Uterus (tissue), 4 donors: ENCODE results near the gene ARHGEF19. TPM values are rescaled to one million over a fixed set of nuclear protein-coding genes. Genes with fewer than 3 reads are reported as not detected.

Source experiments
- DNase-seq, 2 donors: peaks; one replicate each; pipeline ENCODE4 v3.0.0-alpha.2; 2019 to 2020
- H3K27ac ChIP-seq, 2 donors: fragments of 200-600 bp; sonication (generic); 1 replicate in 1 of 2; 2 replicates in 1 of 2; pipeline ENCODE4 v1.5.1; 2016 to 2018
- H3K27me3 ChIP-seq, 2 donors: fragments of 200-600 bp; sonication (generic); one replicate each; pipeline ENCODE4 v1.5.1; 2018 to 2019; ENCODE audit warnings: control low read depth in 1 of 2
- H3K36me3 ChIP-seq, 2 donors: fragments of 200-600 bp; sonication (generic); one replicate each; pipeline ENCODE4 v1.5.1; 2019; ENCODE audit warnings: control low read depth in 1 of 2
- H3K4me1 ChIP-seq, 2 donors: fragments of 200-600 bp; sonication (generic); one replicate each; pipeline ENCODE4 v1.5.1; 2018 to 2019; ENCODE audit warnings: control low read depth in 1 of 2
- H3K4me3 ChIP-seq, 2 donors: fragments of 200-600 bp; sonication (generic); 1 replicate in 1 of 2; 2 replicates in 1 of 2; pipeline ENCODE4 v1.5.1; 2018 to 2019; ENCODE audit warnings: mild to moderate bottlenecking in 1 of 2
- H3K9me3 ChIP-seq, 2 donors: fragments of 200-600 bp; sonication (generic); one replicate each; pipeline ENCODE4 v1.5.1; 2019; ENCODE audit warnings: control low read depth in 1 of 2
- CTCF ChIP-seq, 4 experiments: fragments of 200-600 bp in 2 of 4; fragments of 450-650 bp in 2 of 4; sonication (generic) in 2 of 4; IDR thresholded peaks; one replicate each; pipeline ENCODE4 v1.5.1; 2016 to 2019; ENCODE audit warnings: antibody characterized with exemption in 4 of 4, mild to moderate bottlenecking in 2 of 4, moderate library complexity in 1 of 4
- POLR2A ChIP-seq, 2 donors: fragments of 450-650 bp; IDR thresholded peaks; one replicate each; pipeline ENCODE4 v1.6.1; 2016; ENCODE audit warnings: antibody characterized with exemption in 2 of 2, mild to moderate bottlenecking in 1 of 2, moderate library complexity in 1 of 2
- intact Hi-C: fragments of 100-400 bp; cut with DNase I; formaldehyde crosslinking; loops from one replicate; pipeline ENCODE4 v1.15.1; 2023; ENCODE audit warnings: low total_unique reads
- small RNA-seq: library from RNA; depleted of rRNA; stranded (forward); fragments of <200 nt; gene quantifications from one replicate; pipeline ENCODE3, GENCODE V24; 2016
- total RNA-seq, 4 donors: library from RNA; depleted of rRNA in 3 of 4; stranded (reverse); fragments of >200 nt in 3 of 4; gene quantifications; one replicate each; pipeline versions ENCODE4 v1.1.0 to v1.2.4, GENCODE V29; 2014 to 2023
- donor health status: DM: yes; HTN: yes; CAD: no.

The ARHGEF19 gene
- total RNA-seq, 4 donors from 2014 or later: 3.6 to 26.8 (median 12.2) TPM

GRCh38 chr1:16148329-16149092, 63.9 kb downstream of the ARHGEF19 start:
- no peaks in the 10 kb centered on the region for H3K27me3 ChIP-seq
- no peak overlapping the region for H3K4me3 ChIP-seq
- no peak overlapping the region for H3K27ac ChIP-seq
- no peaks in the 10 kb centered on the region for H3K36me3 ChIP-seq
- intact Hi-C loops: no loop called here
- no peaks in the 10 kb centered on the region for H3K9me3 ChIP-seq
- no peak for TF ChIP-seq POLR2A (IDR thresholded peaks at IDR 0.05)
- no peak for TF ChIP-seq CTCF (IDR thresholded peaks at IDR 0.05)
- peaks cover 0 to 30% of the 10 kb centered on the region in 2 donors for H3K4me1 ChIP-seq
- no peak for DNase-seq

Small RNA genes within 50 kb of the gene (small RNA-seq; reads per million reads assigned to genes)
- gene MT1XP1: not detected

Other genes with a start within 250 kb of the ARHGEF19 start
- gene ZBTB17, start 236.6 kb downstream of the ARHGEF19 start, total RNA-seq: 100 to 1,000 TPM in 1 of 4 donors, 10 to 100 TPM in 3; 21.3 to 120 (median 70.0) TPM
- gene SRARP, start 208.4 kb downstream of the ARHGEF19 start, total RNA-seq: not detected
- 100 to 1,000 TPM in 1 of 4 donors, 10 to 100 TPM in 2, 1 to 10 TPM in 1; 8.7 to 283 (median 22.6) TPM for gene HSPB7, start 194.6 kb downstream of the ARHGEF19 start, total RNA-seq
- 1 to 10 TPM in 1 of 4 donors, not detected in 3; 2.9 TPM for gene CLCNKA, start 190.6 kb downstream of the ARHGEF19 start, total RNA-seq
- gene CLCNKB, start 168.9 kb downstream of the ARHGEF19 start, total RNA-seq: 1 to 10 TPM in 2 of 4 donors, under 1 TPM in 1, not detected in 1; 0.41 to 1.9 (median 1.2) TPM
- under 1 TPM in 2 of 4 donors, not detected in 2; 0.28 to 0.85 TPM for gene FAM131C, start 139.0 kb downstream of the ARHGEF19 start, total RNA-seq
- 10 to 100 TPM in 2 of 4 donors, 1 to 10 TPM in 2; 2.4 to 32.9 (median 16.3) TPM for gene EPHA2, start 56.6 kb downstream of the ARHGEF19 start, total RNA-seq
- gene CPLANE2, start 24.5 kb upstream of the ARHGEF19 start, total RNA-seq: 1 to 10 TPM; 5.1 to 7.4 (median 5.5) TPM
- gene FBXO42, start 139.8 kb upstream of the ARHGEF19 start, total RNA-seq: 10 to 100 TPM; 21.0 to 30.3 (median 23.0) TPM
- gene SZRD1, start 154.6 kb upstream of the ARHGEF19 start, total RNA-seq: 100 to 1,000 TPM in 1 of 4 donors, 10 to 100 TPM in 3; 24.4 to 126 (median 47.2) TPM
- under 1 TPM in 1 of 4 donors, not detected in 3; 0.27 TPM for gene SPATA21, start 224.8 kb upstream of the ARHGEF19 start, total RNA-seq
- 10 to 100 TPM; 36.0 to 60.1 (median 38.6) TPM for gene NECAP2, start 228.1 kb upstream of the ARHGEF19 start, total RNA-seq